SKM-1 (cell line): Measurements from ENCODE around the gene RGPD8.

Source experiments
- DNase-seq: peaks from one replicate; lab custom pipeline; 2025; ENCODE audit not compliant: unreplicated experiment; lab: John Stamatoyannopoulos, UW

Gene RGPD8

DNA sequence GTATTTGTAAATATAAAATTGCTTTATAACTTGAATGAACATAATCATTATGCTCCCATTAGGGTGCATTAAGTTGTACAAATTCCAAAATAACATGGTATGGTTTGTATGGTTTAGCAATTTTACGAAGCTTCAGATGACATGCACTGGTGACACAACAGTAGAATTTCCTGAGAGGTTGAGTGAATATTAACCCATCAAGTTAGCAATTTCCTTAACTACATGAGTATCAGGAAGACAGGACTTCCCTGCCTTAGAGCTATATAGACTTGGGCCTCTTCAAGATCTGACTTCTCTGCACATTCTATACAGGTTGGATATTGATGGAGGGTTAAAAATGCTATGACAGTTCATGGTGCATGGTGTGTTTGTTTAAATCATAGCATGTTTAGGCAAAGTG is 97.8 kb downstream of the RGPD8 start:
- no peak for DNase-seq

DNA sequence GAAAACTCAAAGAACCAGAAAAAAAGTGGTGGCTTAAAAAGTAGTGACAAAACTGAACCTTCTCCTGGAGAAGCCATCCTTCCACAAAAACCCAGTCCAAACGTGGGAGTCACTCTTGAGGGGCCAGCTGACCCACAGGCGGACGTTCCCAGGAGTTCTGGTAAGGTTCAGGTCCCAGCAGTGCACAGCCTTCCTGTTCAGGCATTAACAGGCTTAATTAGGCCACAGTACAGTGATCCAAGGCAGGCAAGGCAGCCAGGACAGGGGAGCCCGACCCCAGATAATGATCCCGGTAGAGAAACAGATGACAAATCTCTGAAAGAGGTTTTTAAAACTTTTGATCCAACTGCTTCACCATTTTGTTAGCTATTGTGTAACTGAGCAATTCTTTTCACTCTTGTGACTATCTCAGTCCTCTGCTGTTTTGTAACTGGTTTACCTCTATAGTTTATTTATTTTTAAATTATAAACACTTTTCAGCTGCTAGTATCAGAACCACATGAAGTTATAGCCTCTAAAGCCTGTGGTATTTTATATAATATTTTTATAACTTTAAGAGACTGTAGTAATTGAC is 101.2 kb downstream of the RGPD8 start:
- no peak for DNase-seq

DNA sequence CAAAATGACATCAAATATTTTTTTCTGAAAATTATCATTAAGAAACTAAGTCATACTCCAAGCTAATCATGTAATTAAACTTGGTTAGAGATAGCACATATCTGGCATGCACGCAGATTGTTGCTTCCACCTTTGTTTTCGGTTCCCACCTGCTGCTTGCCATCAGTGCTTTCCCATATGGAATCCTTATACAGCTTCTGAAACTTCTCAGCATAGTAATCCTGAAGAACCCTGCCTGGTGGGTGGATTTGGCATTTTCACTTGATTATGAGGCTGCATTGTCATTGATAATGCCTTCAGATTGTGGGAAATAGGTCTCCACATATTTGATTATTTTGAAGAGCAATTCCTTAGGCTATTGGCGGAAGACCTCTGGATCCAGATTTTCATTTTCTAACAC is 110.5 kb downstream of the RGPD8 start:
- no peak for DNase-seq

DNA sequence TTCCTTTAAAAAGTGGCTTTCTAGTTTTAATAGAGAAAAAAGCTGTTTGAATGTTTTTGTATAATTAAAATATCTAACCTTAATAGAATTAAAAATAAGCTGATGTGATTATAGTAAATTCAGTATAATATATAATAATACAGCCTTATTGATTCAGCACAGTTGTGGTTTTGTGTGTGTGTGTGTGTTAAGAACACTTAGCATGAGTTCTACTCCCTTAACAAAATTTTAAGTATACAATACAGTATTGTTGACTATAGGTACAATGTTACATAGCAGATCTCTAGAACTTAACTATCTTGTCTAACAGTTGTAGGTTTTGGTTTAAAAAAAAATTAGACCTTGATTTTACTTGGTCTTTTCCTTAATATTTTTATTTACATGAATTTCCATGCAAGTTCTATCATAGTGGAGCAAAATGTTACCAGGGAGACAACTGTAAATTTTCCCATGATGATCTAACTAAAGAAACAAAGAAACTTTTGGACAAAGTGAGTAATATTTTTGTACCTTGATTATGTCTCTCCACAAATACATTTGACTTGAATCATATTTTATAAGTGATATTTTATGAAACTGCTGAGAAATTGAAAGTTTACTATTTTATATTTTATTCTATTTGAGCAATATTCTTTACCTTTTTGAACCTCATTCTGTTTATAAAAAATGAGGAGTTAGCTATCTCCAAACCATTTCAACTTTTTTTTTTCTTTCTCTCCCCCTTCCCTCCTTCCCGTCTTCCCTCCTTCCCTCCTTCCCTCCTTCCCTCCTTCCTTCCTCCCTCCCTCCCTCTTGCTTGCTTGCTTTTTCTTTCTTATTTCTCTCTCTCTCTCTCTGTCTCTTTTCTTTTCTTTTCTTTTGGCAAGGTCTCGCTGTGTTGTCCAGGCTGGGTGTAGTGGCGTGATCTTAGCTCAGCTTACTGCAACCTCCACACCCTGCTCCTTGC is 111.8 kb downstream of the RGPD8 start:
- DNase-seq, result no peak
